Breast epithelium (tissue), 3 donors: ENCODE data around the gene LRG1.

Experiments
- CTCF ChIP-seq, 3 donors: fragments of 450-650 bp; IDR thresholded peaks; one replicate each; pipeline ENCODE4 v1.5.1; 2016 to 2017; ENCODE audit warnings: antibody characterized with exemption in 3 of 3, mild to moderate bottlenecking in 3 of 3, moderate library complexity in 3 of 3
- POLR2A ChIP-seq: fragments of 450-650 bp; IDR thresholded peaks from one replicate; pipeline ENCODE4 v1.6.1; 2016; ENCODE audit warnings: antibody characterized with exemption, mild to moderate bottlenecking, moderate library complexity
- POLR2AphosphoS5 ChIP-seq, 3 donors: sonication (generic); formaldehyde crosslinking; IDR thresholded peaks; one replicate each; pipeline ENCODE4 v1.6.1; 2017; ENCODE audit warnings: antibody characterized with exemption in 3 of 3

GRCh38 chr19:4573682-4574081 is 33.8 kb upstream of the LRG1 start:
- TF ChIP-seq POLR2A (no peak), POLR2AphosphoS5 (IDR thresholded peaks at IDR 0.05) (no peak), CTCF (IDR thresholded peaks at IDR 0.05) (no peak)
